Stimulated activated effector memory CD8-positive, alpha-beta T cell treated with anti-CD3 and anti-CD28 coated beads, Interleukin-12 subunit alpha, Interleukin-12 subunit beta, amount 100 ng/mL, for 72 hours (primary cell): ENCODE data around the gene FMO5.
"Not testable (repeated sequence)": the region's sequence is repeated elsewhere in the genome, so short reads cannot be mapped to it uniquely, and the experiment has no call there.

Source experiments
- ATAC-seq: fragments of 150-1000 bp; cut with Tn5 transposase; 2 replicates; pipeline ENCODE4 v1.10.0; 2021
- DNase-seq, 2 donors: peaks; one replicate each; pipeline ENCODE4 v3.0.0; 2021 to 2022; ENCODE audit warnings: low spot score in 2 of 2
- H3K27ac Mint-ChIP-seq: one replicate; pipeline ENCODE4 v1.8.0; 2022; ENCODE audit warnings: mild to moderate bottlenecking, mixed read lengths
- H3K36me3 Mint-ChIP-seq: one replicate; pipeline ENCODE4 v1.8.0; 2022; ENCODE audit warnings: mild to moderate bottlenecking, mixed read lengths
- H3K4me1 Mint-ChIP-seq: one replicate; pipeline ENCODE4 v1.8.0; 2022; ENCODE audit warnings: mixed read lengths
- H3K4me3 Mint-ChIP-seq: one replicate; pipeline ENCODE4 v1.8.0; 2022; ENCODE audit warnings: mild to moderate bottlenecking, mixed read lengths
- H3K9me3 Mint-ChIP-seq: one replicate; pipeline ENCODE4 v1.8.0; 2022; ENCODE audit warnings: mixed read lengths

The FMO5 gene

GRCh38 chr1:147243841-147244240, 18.7 kb upstream of the FMO5 start:
- DNase-seq (no peak), ATAC-seq (no peak)
- peak overlapping the region; percentile 11 for H3K27ac Mint-ChIP-seq
- peaks cover 42% of the 10 kb centered on the region for H3K4me1 Mint-ChIP-seq
- peak overlapping the region; percentile 90 for H3K4me3 Mint-ChIP-seq
- peaks cover 16% of the 10 kb centered on the region for H3K36me3 Mint-ChIP-seq
- H3K9me3 Mint-ChIP-seq, result no peaks in the 10 kb centered on the region

GRCh38 chr1:147243228-147243685, 18.1 kb upstream of the FMO5 start:
- peak overlapping the region; percentile 11 for H3K27ac Mint-ChIP-seq
- peaks cover 16% of the 10 kb centered on the region for H3K36me3 Mint-ChIP-seq
- H3K9me3 Mint-ChIP-seq, result no peaks in the 10 kb centered on the region
- peak in 1 of 2 donors; percentile 21 for DNase-seq
- peak overlapping the region; percentile 90 for H3K4me3 Mint-ChIP-seq
- peaks cover 38% of the 10 kb centered on the region for H3K4me1 Mint-ChIP-seq
- peak; percentile 33 for ATAC-seq

GRCh38 chr1:147242449-147243227, 17.5 kb upstream of the FMO5 start, which contains the start of gene CHD1L:
Gene CHD1L, plus strand, starts transcription at chr1:147242684. Its CDS starts 20 bp downstream, at chr1:147242704.
- Mint-ChIP-seq H3K36me3 (peaks cover 16% of the 10 kb centered on the region), H3K9me3 (no peaks in the 10 kb centered on the region), H3K4me3 (peak within 1 kb of the TSS; percentile 90), H3K27ac (peak within 1 kb of the TSS; percentile 11), H3K4me1 (peaks cover 34% of the 10 kb centered on the region)
- DNase-seq (peak; percentile 92 to 94), ATAC-seq (peak; percentile 91)

GRCh38 chr1:147241934-147242448, 16.9 kb upstream of the FMO5 start:
- DNase-seq (no peak), ATAC-seq (no peak)
- Mint-ChIP-seq H3K4me1 (peaks cover 27% of the 10 kb centered on the region), H3K27ac (peak overlapping the region; percentile 11), H3K9me3 (no peaks in the 10 kb centered on the region), H3K4me3 (peak overlapping the region; percentile 90), H3K36me3 (peaks cover 16% of the 10 kb centered on the region)

- DNase-seq, ATAC-seq, H3K27ac Mint-ChIP-seq, H3K4me3 Mint-ChIP-seq, H3K9me3 Mint-ChIP-seq, H3K36me3 Mint-ChIP-seq: not testable (repeated sequence)
- H3K4me1 Mint-ChIP-seq, result peaks cover 22% of the 10 kb centered on the region
Observed at GRCh38 chr1:147240131-147240721, 15.1 kb upstream of the FMO5 start.

- Mint-ChIP-seq H3K27ac (no peak overlapping the region), H3K4me1 (peaks cover 15% of the 10 kb centered on the region), H3K36me3 (peaks cover 5% of the 10 kb centered on the region), H3K4me3 (no peak overlapping the region), H3K9me3 (no peaks in the 10 kb centered on the region)
- DNase-seq, result no peak
- no peak for ATAC-seq
Observed at GRCh38 chr1:147238925-147239820, 14.0 kb upstream of the FMO5 start.

GRCh38 chr1:147238053-147238902, 13.1 kb upstream of the FMO5 start:
- Mint-ChIP-seq H3K4me3 (no peak overlapping the region), H3K9me3 (no peaks in the 10 kb centered on the region), H3K4me1 (peaks cover 6% of the 10 kb centered on the region), H3K36me3 (peaks cover 5% of the 10 kb centered on the region), H3K27ac (no peak overlapping the region)
- DNase-seq (no peak), ATAC-seq (no peak)

GRCh38 chr1:147236959-147237791, 12.0 kb upstream of the FMO5 start:
- no peak overlapping the region for H3K27ac Mint-ChIP-seq
- H3K9me3 Mint-ChIP-seq, result no peaks in the 10 kb centered on the region
- H3K36me3 Mint-ChIP-seq, result peaks cover 2% of the 10 kb centered on the region
- peaks cover 3% of the 10 kb centered on the region for H3K4me1 Mint-ChIP-seq
- no peak for DNase-seq
- no peak for ATAC-seq
- H3K4me3 Mint-ChIP-seq, result no peak overlapping the region

- no peaks in the 10 kb centered on the region for H3K36me3 Mint-ChIP-seq
- ATAC-seq (no peak), DNase-seq (no peak)
- no peak overlapping the region for H3K27ac Mint-ChIP-seq
- H3K4me1 Mint-ChIP-seq, result no peaks in the 10 kb centered on the region
- H3K4me3 Mint-ChIP-seq, result no peak overlapping the region
- no peaks in the 10 kb centered on the region for H3K9me3 Mint-ChIP-seq
Observed at GRCh38 chr1:147236448-147236847, 11.3 kb upstream of the FMO5 start.

GRCh38 chr1:147235822-147236221, 10.7 kb upstream of the FMO5 start:
- Mint-ChIP-seq H3K36me3 (no peaks in the 10 kb centered on the region), H3K4me1 (no peaks in the 10 kb centered on the region), H3K27ac (no peak overlapping the region), H3K9me3 (no peaks in the 10 kb centered on the region), H3K4me3 (no peak overlapping the region)
- ATAC-seq (no peak), DNase-seq (no peak)

- not testable (repeated sequence) for H3K36me3 Mint-ChIP-seq, DNase-seq, H3K27ac Mint-ChIP-seq, H3K9me3 Mint-ChIP-seq, H3K4me1 Mint-ChIP-seq, ATAC-seq, H3K4me3 Mint-ChIP-seq
Observed at GRCh38 chr1:147233903-147234302, 8.8 kb upstream of the FMO5 start.

GRCh38 chr1:147231032-147231431, 5.9 kb upstream of the FMO5 start:
- H3K4me3 Mint-ChIP-seq, ATAC-seq, H3K27ac Mint-ChIP-seq, DNase-seq, H3K36me3 Mint-ChIP-seq, H3K4me1 Mint-ChIP-seq, H3K9me3 Mint-ChIP-seq: not testable (repeated sequence)

GRCh38 chr1:147223740-147224615, 1.2 kb downstream of the FMO5 start:
- Mint-ChIP-seq H3K9me3 (no peaks in the 10 kb centered on the region), H3K4me3 (no peak overlapping the region), H3K4me1 (peaks cover 27% of the 10 kb centered on the region), H3K27ac (no peak overlapping the region), H3K36me3 (no peaks in the 10 kb centered on the region)
- DNase-seq, result no peak
- ATAC-seq, result no peak
